ENCODE measurements around the gene DCAF5. TPM values are rescaled to one million over a fixed set of nuclear protein-coding genes. Genes with fewer than 3 reads are reported as not detected.

DCAF5 gene
- total and polyA plus RNA-seq, 2 of the 13 experiments (the other 11 are each of a cell fraction or from before 2014, with no cell fraction given) = 13.4 to 31.6 TPM

- TF ChIP-seq ZNF354B (CRISPR knock-in tag; IDR thresholded peaks at IDR 0.05) (no peak), AHDC1 (CRISPR knock-in tag; IDR thresholded peaks at IDR 0.05; ENCODE audit: borderline replicate concordance) (peak; percentile 16; the same call in 1 of the 2 replicates), ZNF367 (CRISPR knock-in tag; IDR thresholded peaks at IDR 0.05; ENCODE audit: borderline replicate concordance) (peak; percentile 70; the same call in 1 of the 2 replicates), ZBTB3 (CRISPR knock-in tag; IDR thresholded peaks at IDR 0.05; ENCODE audit: borderline replicate concordance, low read depth) (0 out of 2 replicates have a peak, but pooled peaks have one; percentile 68), IKZF1 (IDR thresholded peaks at IDR 0.05) (no peak), PLSCR1 (CRISPR knock-in tag; IDR thresholded peaks at IDR 0.05; ENCODE audit: borderline replicate concordance) (no peak), ZNF430 (CRISPR knock-in tag; IDR thresholded peaks at IDR 0.05) (peak; percentile 32; the same call in 1 of the 2 replicates), PAWR (CRISPR knock-in tag; IDR thresholded peaks at IDR 0.05; ENCODE audit: borderline replicate concordance) (no peak), SIX1 (CRISPR knock-in tag; IDR thresholded peaks at IDR 0.05; ENCODE audit: borderline replicate concordance) (0 out of 2 replicates have a peak, but pooled peaks have one; percentile 10), GTF3A (CRISPR knock-in tag; conservative IDR thresholded peaks at IDR 0.05) (peak; percentile 70; the same call in 1 of the 2 replicates), HIVEP1 (CRISPR knock-in tag; IDR thresholded peaks at IDR 0.05) (peak; percentile 55; the same call in 1 of the 2 replicates), ZUFSP (CRISPR knock-in tag; IDR thresholded peaks at IDR 0.05; ENCODE audit: borderline replicate concordance) (no peak), ZNF280B (CRISPR knock-in tag; IDR thresholded peaks at IDR 0.05; ENCODE audit: borderline replicate concordance) (peak; percentile 81; the same call in 1 of the 2 replicates)
These were observed 38.6 kb upstream of the DCAF5 start, which contains the start of gene EXD2 (continued) for GRCh38 chr14:69191340-69192111.

Measured in HepG2 (cell line).